Measurements from ENCODE around the gene FXYD5. TPM values are rescaled to one million over a fixed set of nuclear protein-coding genes. Genes with fewer than 3 reads are reported as not detected.

Gene FXYD5
- total RNA-seq, 1 donor from 2014 or later, result 92.9 TPM

GRCh38 chr19:35166100-35167063 is 11.8 kb downstream of the FXYD5 start:
- DNase-seq (ENCODE audit: low spot score), result peak; percentile 25
- intact Hi-C loops (cut with DNase I), result no loop called here
- no peak for ATAC-seq

- no peak for ATAC-seq
- intact Hi-C loops (cut with DNase I), result no loop called here
Observed at GRCh38 chr19:35167251-35168119, 12.9 kb downstream of the FXYD5 start.

GRCh38 chr19:35168196-35168595 is 13.7 kb downstream of the FXYD5 start:
- intact Hi-C loops (cut with DNase I), result no loop called here
- DNase-seq (ENCODE audit: low spot score), result no peak
- no peak for ATAC-seq

More at GRCh38 chr19:35167251-35168119, 12.9 kb downstream of the FXYD5 start:
- DNase-seq (ENCODE audit: low spot score), result no peak

GRCh38 chr19:35169221-35169995 is 14.9 kb downstream of the FXYD5 start:
- intact Hi-C loops (cut with DNase I), result no loop called here
- ATAC-seq (peak; percentile 34), DNase-seq (ENCODE audit: low spot score) (no peak)

DNA sequence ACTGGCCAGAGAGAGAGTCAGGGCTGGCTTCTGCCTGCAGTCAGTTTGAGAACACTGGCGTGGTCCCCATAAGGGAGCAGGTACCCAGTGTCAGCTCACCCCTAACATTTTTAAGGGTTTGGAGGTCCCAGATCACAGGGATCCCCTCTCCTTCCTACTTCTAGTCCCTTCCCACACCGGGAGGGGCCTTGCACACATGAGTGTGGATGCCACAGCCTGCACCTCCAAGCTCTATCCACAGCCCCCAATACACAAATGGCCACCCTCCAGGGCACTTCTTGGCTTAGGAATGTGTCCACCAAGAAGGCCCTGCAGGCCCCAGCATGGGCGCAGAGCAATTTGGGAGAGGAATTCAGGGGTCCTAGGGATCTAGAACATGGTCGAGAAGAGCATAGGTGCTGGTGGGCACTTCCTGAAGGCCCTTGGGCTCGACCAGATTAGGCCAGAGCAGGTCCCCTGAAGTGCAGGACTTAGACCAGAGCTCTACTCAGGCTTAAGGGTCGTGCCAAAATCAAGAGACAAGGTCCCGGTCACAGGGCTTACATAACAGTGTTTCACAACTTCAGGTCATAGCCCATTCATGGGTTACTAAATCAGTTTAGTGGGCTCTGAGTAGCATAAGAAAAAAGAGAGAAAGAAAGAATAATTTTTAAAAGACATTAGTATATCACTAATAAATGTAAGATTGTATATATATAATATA is 16.0 kb downstream of the FXYD5 start:
- no peak for DNase-seq (ENCODE audit: low spot score)
- ATAC-seq, result peak; percentile 85
- intact Hi-C loops (cut with DNase I), result no loop called here

GRCh38 chr19:35171730-35172129 is 17.2 kb downstream of the FXYD5 start:
- no peak for ATAC-seq
- no peak for DNase-seq (ENCODE audit: low spot score)
- intact Hi-C loops (cut with DNase I), result no loop called here

DNA sequence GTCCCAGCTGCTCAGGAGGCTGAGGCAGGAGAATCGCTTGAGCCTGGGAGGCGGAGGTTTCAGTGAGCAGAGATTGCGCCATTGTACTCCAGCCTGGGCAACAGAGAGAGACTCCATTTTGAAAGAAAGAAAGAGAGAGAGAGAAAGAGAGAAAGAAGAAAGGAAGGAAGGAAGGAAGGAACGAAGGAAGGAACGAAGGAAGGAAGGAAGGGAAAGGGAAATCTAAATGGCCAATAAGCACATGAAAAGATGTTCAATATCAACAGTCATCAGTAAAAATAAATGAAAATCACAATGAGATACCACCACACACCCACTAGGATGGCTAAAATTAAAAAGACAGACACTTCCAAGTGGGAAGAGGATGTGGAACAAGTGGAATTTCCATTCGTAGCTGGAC is 19.7 kb downstream of the FXYD5 start:
- intact Hi-C loops (cut with DNase I), result no loop called here
- ATAC-seq (no peak), DNase-seq (ENCODE audit: low spot score) (no peak)

GRCh38 chr19:35176181-35176570 is 21.6 kb downstream of the FXYD5 start:
- ATAC-seq (no peak), DNase-seq (ENCODE audit: low spot score) (no peak)
- intact Hi-C loops (cut with DNase I), result no loop called here

- intact Hi-C loops (cut with DNase I), result no loop called here
- ATAC-seq (no peak), DNase-seq (ENCODE audit: low spot score) (no peak)
Observed at GRCh38 chr19:35177377-35178274, 23.1 kb downstream of the FXYD5 start.

DNA sequence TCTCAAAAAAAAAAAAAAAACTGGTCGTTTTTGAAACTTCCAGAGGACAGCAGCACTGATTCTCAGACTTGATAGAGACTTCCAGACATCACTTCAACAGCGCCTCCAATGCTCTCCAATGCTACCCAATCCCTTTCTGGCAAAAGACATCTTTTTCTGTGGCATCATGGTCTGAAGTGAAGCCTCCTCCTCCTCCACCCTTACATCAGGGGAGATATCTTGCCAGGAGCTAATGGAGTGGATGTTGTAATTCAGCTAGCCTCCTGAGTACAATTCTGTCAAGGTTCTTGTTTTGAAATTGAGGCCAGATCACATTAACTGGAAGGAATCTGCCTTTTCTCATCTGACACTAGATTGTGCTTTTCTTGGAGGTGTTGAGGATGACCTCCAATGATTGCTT is 24.2 kb downstream of the FXYD5 start:
- intact Hi-C loops (cut with DNase I), result no loop called here
- ATAC-seq (peak; percentile 86), DNase-seq (ENCODE audit: low spot score) (no peak)

DNA sequence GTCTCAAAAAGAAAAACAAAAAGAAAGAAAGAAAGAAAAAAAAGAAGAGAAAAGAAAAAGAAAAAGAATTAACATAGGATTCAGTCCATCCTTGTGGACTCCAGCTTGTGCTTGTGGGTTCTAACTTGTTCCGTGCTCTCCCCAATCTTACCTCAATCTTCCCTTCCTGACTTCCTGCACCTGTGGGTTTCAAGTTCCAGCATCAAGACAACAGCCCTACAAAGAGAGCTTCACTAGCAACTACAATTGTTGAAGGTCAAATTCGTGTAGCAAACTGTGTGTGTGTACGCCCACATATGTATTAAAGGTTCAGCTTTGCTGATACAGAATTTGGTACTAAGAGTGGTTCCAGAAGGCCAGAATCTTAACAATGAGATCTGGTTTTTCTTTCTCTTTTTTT is 25.3 kb downstream of the FXYD5 start:
- DNase-seq (ENCODE audit: low spot score) (no peak), ATAC-seq (no peak)
- intact Hi-C loops (cut with DNase I), result no loop called here

GRCh38 chr19:35181387-35181786 is 26.9 kb downstream of the FXYD5 start:
- no peak for DNase-seq (ENCODE audit: low spot score)
- ATAC-seq, result no peak
- intact Hi-C loops (cut with DNase I), result no loop called here

- DNase-seq (ENCODE audit: low spot score) (no peak), ATAC-seq (no peak)
- intact Hi-C loops (cut with DNase I), result no loop called here
Observed at GRCh38 chr19:35184267-35184666, 29.7 kb downstream of the FXYD5 start.

DNA sequence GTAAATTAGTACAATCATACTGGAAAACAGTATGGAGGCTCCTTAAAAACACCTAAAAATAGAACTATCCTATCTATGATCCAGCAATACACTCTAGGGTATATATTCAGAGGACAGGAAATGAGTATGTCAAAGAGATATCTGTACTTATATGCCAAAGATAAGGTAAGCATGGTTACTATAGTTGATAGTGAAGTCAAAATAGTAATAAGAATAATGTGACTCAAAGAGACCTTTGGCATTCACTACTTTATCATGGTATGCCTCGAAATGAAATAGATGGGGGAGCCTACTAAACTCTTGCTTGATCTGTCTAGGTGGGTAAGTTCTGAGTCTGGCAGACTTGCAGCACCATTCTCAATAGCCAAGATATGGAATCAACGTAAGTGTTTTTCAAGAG is 30.3 kb downstream of the FXYD5 start:
- intact Hi-C loops (cut with DNase I), result no loop called here
- no peak for DNase-seq (ENCODE audit: low spot score)
- ATAC-seq, result no peak

GRCh38 chr19:35194012-35194984 is 39.8 kb downstream of the FXYD5 start:
- ATAC-seq, result no peak
- intact Hi-C loops (cut with DNase I), result no loop called here
- no peak for DNase-seq (ENCODE audit: low spot score)

DNA sequence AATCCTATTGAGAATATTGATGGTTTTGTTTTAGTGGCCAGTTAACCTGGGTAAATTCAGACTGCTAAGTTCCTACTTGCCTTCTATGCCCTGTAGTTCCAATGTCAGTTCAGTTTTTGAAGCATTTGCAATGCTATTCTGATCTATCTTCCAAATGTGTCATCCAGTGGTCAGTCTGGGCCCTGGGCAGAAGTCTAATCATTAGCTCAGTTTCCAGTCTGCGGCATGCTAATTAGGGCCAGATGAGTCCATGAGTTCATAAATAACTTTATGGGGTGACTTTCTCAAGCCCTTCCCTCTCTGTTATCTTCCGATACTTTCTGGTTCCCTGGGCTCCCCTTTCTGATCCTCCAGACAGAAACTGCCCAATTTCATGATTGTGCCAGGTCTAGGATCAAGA is 41.3 kb downstream of the FXYD5 start:
- intact Hi-C loops (cut with DNase I), result no loop called here
- DNase-seq (ENCODE audit: low spot score), result no peak
- ATAC-seq, result no peak
